Thyroid gland (tissue), 4 donors: ENCODE data around the gene KCMF1.

Experiments
- CTCF ChIP-seq, 6 experiments: fragments of 200-600 bp in 3 of 6; fragments of 450-650 bp in 3 of 6; sonication (generic) in 3 of 6; IDR thresholded peaks; one replicate each; pipeline ENCODE4 v1.5.1; 2016 to 2019; ENCODE audit warnings: antibody characterized with exemption in 6 of 6, mild to moderate bottlenecking in 2 of 6, inconsistent platforms in 1 of 6, moderate library complexity in 1 of 6
- POLR2A ChIP-seq, 2 donors: fragments of 450-650 bp; IDR thresholded peaks; one replicate each; pipeline ENCODE4 v1.6.1; 2017; ENCODE audit warnings: antibody characterized with exemption in 2 of 2, mild to moderate bottlenecking in 2 of 2, moderate library complexity in 1 of 2

- TF ChIP-seq CTCF (IDR thresholded peaks at IDR 0.05) (no peak), POLR2A (IDR thresholded peaks at IDR 0.05) (no peak)
These were observed 105.8 kb downstream of the KCMF1 start for GRCh38 chr2:85076618-85077274.
